ENCODE data around the gene HMGB1. TPM values are rescaled to one million over a fixed set of nuclear protein-coding genes. Genes with fewer than 3 reads are reported as not detected.

Gene HMGB1
- total and polyA plus RNA-seq, 2 of the 4 experiments (the other 2 are of a cell fraction): 185 to 276 TPM

- no peak for DNase-seq
- H3K4ac ChIP-seq (ENCODE audit: low read depth, low read length): no peak overlapping the region
- H4K8ac ChIP-seq (ENCODE audit: low read depth in 2 of 2, low read length in 2 of 2): no peak overlapping the region
- no peak overlapping the region for H2BK20ac ChIP-seq (ENCODE audit: low read depth, low read length)
- H3K79me1 ChIP-seq (ENCODE audit: low read depth in 1 of 2, low read length in 2 of 2): peaks cover 7 to 11% of the 10 kb centered on the region in 2 experiments; a peak in 3 of 4 replicates
- no peak overlapping the region for H2AK9ac ChIP-seq (replicated peaks; ENCODE audit: low read depth, low read length, poor library complexity)
- in situ Hi-C loops (cut with MboI; ENCODE audit: low sequenced_read_pairs): loop anchor here (25.0 kb wide), 1 partner anchor 355 kb away; no protein-coding TSS in a partner anchor
- H3K18ac ChIP-seq (ENCODE audit: low read depth, low read length): no peak overlapping the region
- no peak overlapping the region for H2AFZ ChIP-seq (replicated peaks; ENCODE audit: low read length, poor library complexity)
- no peak overlapping the region for H2BK5ac ChIP-seq (ENCODE audit: low read depth, low read length, poor library complexity, severe bottlenecking)
- no peak overlapping the region for H3K9ac ChIP-seq (ENCODE audit: low read depth, low read length)
- no peak for TF ChIP-seq MAZ (IDR thresholded peaks at IDR 0.05; ENCODE audit: borderline replicate concordance, low read depth, low read length)
- no peak for TF ChIP-seq CEBPB (IDR thresholded peaks at IDR 0.05; ENCODE audit: low read depth, low read length)
- no peak for TF ChIP-seq MAFK (IDR thresholded peaks at IDR 0.05; ENCODE audit: low read depth, low read length)
- no peak for TF ChIP-seq FOS (IDR thresholded peaks at IDR 0.05; ENCODE audit: low read depth, low read length)
- no peak for TF ChIP-seq ELK1 (IDR thresholded peaks at IDR 0.05; ENCODE audit: borderline replicate concordance, low read depth, low read length)
- TF ChIP-seq CTCF (conservative IDR thresholded peaks at IDR 0.05; ENCODE audit: low read depth, low read length): no peak
- TF ChIP-seq USF2 (IDR thresholded peaks at IDR 0.05; ENCODE audit: low read depth, low read length): no peak
- TF ChIP-seq RAD21 (IDR thresholded peaks at IDR 0.05; ENCODE audit: low read length): no peak
- TF ChIP-seq POLR2A (IDR thresholded peaks at IDR 0.05; ENCODE audit: low read depth, low read length): no peak
- no peak for TF ChIP-seq RCOR1 (IDR thresholded peaks at IDR 0.05; ENCODE audit: insufficient replicate concordance, low read length)
- TF ChIP-seq SMC3 (IDR thresholded peaks at IDR 0.05; ENCODE audit: low read depth, low read length): no peak
- TF ChIP-seq MXI1 (IDR thresholded peaks at IDR 0.05; ENCODE audit: borderline replicate concordance, low read depth, low read length): no peak
- no peak for TF ChIP-seq RFX5 (IDR thresholded peaks at IDR 0.05; ENCODE audit: low read depth, low read length)
- TF ChIP-seq NFE2L2 (IDR thresholded peaks at IDR 0.05; ENCODE audit: low read depth, low read length): no peak
- TF ChIP-seq CHD1 (IDR thresholded peaks at IDR 0.05; ENCODE audit: low read depth, low read length): no peak
- TF ChIP-seq BHLHE40 (IDR thresholded peaks at IDR 0.05; ENCODE audit: low read depth, low read length): no peak
- H3K27me3 ChIP-seq (ENCODE audit: control insufficient read depth, insufficient read depth, low read length): no peaks in the 10 kb centered on the region
- H4K5ac ChIP-seq (ENCODE audit: low read depth, low read length): no peak overlapping the region
- dilution Hi-C loops (cut with HindIII; ENCODE audit: low sequenced_read_pairs, unreplicated experiment): no loop called here
- no peaks in the 10 kb centered on the region for H3K4me1 ChIP-seq (ENCODE audit: control insufficient read depth, insufficient read depth, low read length)
- no peak overlapping the region for H3K4me3 ChIP-seq (ENCODE audit: insufficient read depth, low read depth, low read length)
- H3K4me2 ChIP-seq (ENCODE audit: low read depth, low read length): no peak overlapping the region
- ATAC-seq (ENCODE audit: low read depth): no peak
- H3K9me3 ChIP-seq (ENCODE audit: control insufficient read depth, insufficient read depth, low read length): no peaks in the 10 kb centered on the region
- H3K36me3 ChIP-seq (ENCODE audit: control insufficient read depth, insufficient read depth, low read length): peaks cover 2% of the 10 kb centered on the region
- BruUV-seq (replicated peaks): no TSS peak
- no peak overlapping the region for H4K91ac ChIP-seq (ENCODE audit: insufficient read depth, low read depth, low read length)
- no peak overlapping the region for H3K56ac ChIP-seq (ENCODE audit: extremely low read depth, insufficient read depth, low read length)
- ChIA-PET POLR2A (ENCODE audit: unreplicated experiment) (interaction anchor here (0.6 kb wide), 1 partner anchor 1235 kb away, joined by 3 read pairs; no protein-coding TSS in a partner anchor), CTCF (no interaction called here)
- no peak overlapping the region for H2BK15ac ChIP-seq (ENCODE audit: low read depth, low read length)
- H2AK5ac ChIP-seq (ENCODE audit: low read depth, low read length): no peak overlapping the region
- no peaks in the 10 kb centered on the region for H4K20me1 ChIP-seq (ENCODE audit: insufficient read depth, low read length)
- intact Hi-C loops (cut with micrococcal nuclease): loop anchor here (5.0 kb wide), 1 partner anchor 35 kb away; the partner anchor contains the start of gene UBE2L5
- WGBS, 2 experiments (ENCODE audit: extremely low coverage in 2 of 2, insufficient read length in 1 of 2): no CpG with 5 or more reads among the region's 3 CpGs
- H2BK120ac ChIP-seq (ENCODE audit: low read depth, low read length): no peak overlapping the region
- H3K23ac ChIP-seq (ENCODE audit: low read depth, low read length): no peak overlapping the region
- no peak overlapping the region for H3K27ac ChIP-seq (ENCODE audit: insufficient read depth, low read length)
- no peak overlapping the region for H3K14ac ChIP-seq (replicated peaks; ENCODE audit: low read depth, low read length)
- no peaks in the 10 kb centered on the region; the same call in 1 of the 2 replicates for H3K9me1 ChIP-seq (ENCODE audit: insufficient read depth, low read length)
Measured at GRCh38 chr13:30457306-30457891, 8.3 kb downstream of the HMGB1 start.
